GM13976 (cell line): ENCODE measurements around the gene PREP.

Experiments
- DNase-seq: peaks from one replicate; pipeline ENCODE4 v3.0.0; 2012; ENCODE audit warnings: low spot score
- CTCF ChIP-seq: IDR thresholded peaks from 2 replicates; pipeline ENCODE4 v1.5.1; 2012; ENCODE audit warnings: borderline replicate concordance, mild to moderate bottlenecking; ENCODE audit not compliant: insufficient read depth; ENCODE audit errors: extremely low read depth, missing control alignments, control extremely low read depth
- in situ Hi-C: fragments of 300-500 bp; cut with MboI; formaldehyde crosslinking; loops from one replicate; pipeline ENCODE4 v1.12.0; 2022; ENCODE audit warnings: low sequenced_read_pairs, mixed read lengths, inconsistent platforms; ENCODE audit not compliant: unreplicated experiment

The PREP gene

GRCh38 chr6:105318660-105319059 lies 84.2 kb downstream of the PREP start:
- DNase-seq: no peak
- in situ Hi-C loops: no loop called here
- no peak for TF ChIP-seq CTCF

- no peak for DNase-seq
- no peak for TF ChIP-seq CTCF
- in situ Hi-C loops: no loop called here
Measured at GRCh38 chr6:105317607-105318533, 85.0 kb downstream of the PREP start.

- in situ Hi-C loops: no loop called here
- no peak for TF ChIP-seq CTCF
- DNase-seq: no peak
Measured at GRCh38 chr6:105313211-105313610, 89.7 kb downstream of the PREP start.

GRCh38 chr6:105310947-105311346 lies 91.9 kb downstream of the PREP start:
- DNase-seq: no peak
- in situ Hi-C loops: no loop called here
- TF ChIP-seq CTCF: no peak

GRCh38 chr6:105310371-105310770 lies 92.5 kb downstream of the PREP start:
- in situ Hi-C loops: no loop called here
- DNase-seq: no peak
- TF ChIP-seq CTCF: no peak

GRCh38 chr6:105308840-105309239 lies 94.0 kb downstream of the PREP start:
- DNase-seq: no peak
- TF ChIP-seq CTCF: no peak
- in situ Hi-C loops: no loop called here
